IMR-90 (cell line): Measurements from ENCODE around the gene CERS6. TPM values are rescaled to one million over a fixed set of nuclear protein-coding genes. Genes with fewer than 3 reads are reported as not detected.

Source experiments
- ATAC-seq: fragments of 200-7000 bp; cut with Tn5 transposase; 2 replicates; pipeline ENCODE4 v1.9.1; 2020; ENCODE audit warnings: low read depth, mild to moderate bottlenecking, moderate library complexity
- BruUV-seq: library from RNA; stranded (reverse); fragments of 400-500 nt; replicated peaks from 2 replicates; lab custom pipeline; 2021; lab: Mats Ljungman, UMichigan
- CTCF ChIA-PET: fragments of 300-600 bp; formaldehyde crosslinking; extraction: SDS; loops from one replicate; lab custom pipeline; 2021; ENCODE audit warnings: antibody characterized with exemption; lab: Yijun Ruan, JAX
- POLR2A ChIA-PET: fragments of 300-600 bp; sonication (Branson Sonifier 250); formaldehyde crosslinking; loops from one replicate; lab custom pipeline; 2022; ENCODE audit warnings: antibody characterized with exemption; ENCODE audit not compliant: unreplicated experiment; lab: Charles Lee
- DNase-seq: peaks from one replicate; pipeline ENCODE4 v3.0.0; 2013
- H2AFZ ChIP-seq: replicated peaks from 2 replicates; pipeline ENCODE3; 2013; ENCODE audit warnings: low read length, mild to moderate bottlenecking; ENCODE audit not compliant: poor library complexity
- H2AK5ac ChIP-seq: 2 replicates; pipeline ENCODE4 v1.6.1; 2013; ENCODE audit warnings: low read depth, low read length, inconsistent platforms
- H2AK9ac ChIP-seq: replicated peaks from 2 replicates; pipeline ENCODE3; 2013; ENCODE audit warnings: mild to moderate bottlenecking, low read depth, low read length, moderate library complexity; ENCODE audit not compliant: poor library complexity
- H2BK120ac ChIP-seq: 2 replicates; pipeline ENCODE4 v1.6.1; 2013; ENCODE audit warnings: low read depth, low read length, inconsistent platforms
- H2BK15ac ChIP-seq: 3 replicates; pipeline ENCODE4 v1.6.1; 2013; ENCODE audit warnings: low read depth, low read length, inconsistent platforms
- H2BK20ac ChIP-seq: 2 replicates; pipeline ENCODE4 v1.6.1; 2013; ENCODE audit warnings: low read depth, mild to moderate bottlenecking, inconsistent platforms, low read length, moderate library complexity
- H2BK5ac ChIP-seq: 2 replicates; pipeline ENCODE4 v1.6.1; 2013; ENCODE audit warnings: mild to moderate bottlenecking, low read depth, low read length, inconsistent platforms; ENCODE audit not compliant: poor library complexity, severe bottlenecking
- H3K14ac ChIP-seq: replicated peaks from 2 replicates; pipeline ENCODE4 v1.6.1; 2013; ENCODE audit warnings: low read depth, low read length, inconsistent platforms
- H3K18ac ChIP-seq: 2 replicates; pipeline ENCODE4 v1.6.1; 2013; ENCODE audit warnings: low read depth, low read length, control low read depth
- H3K23ac ChIP-seq: 2 replicates; pipeline ENCODE4 v1.6.1; 2013; ENCODE audit warnings: low read depth, low read length, inconsistent platforms
- H3K27ac ChIP-seq: 2 replicates; pipeline ENCODE4 v1.5.1; 2013; ENCODE audit warnings: mild to moderate bottlenecking, control low read depth, low read length; ENCODE audit not compliant: insufficient read depth
- H3K27me3 ChIP-seq: 2 replicates; pipeline ENCODE4 v1.6.1; 2013; ENCODE audit warnings: low read length; ENCODE audit not compliant: control insufficient read depth, insufficient read depth
- H3K36me3 ChIP-seq: 2 replicates; pipeline ENCODE4 v1.6.1; 2013; ENCODE audit warnings: low read length, mixed read lengths; ENCODE audit not compliant: control insufficient read depth, insufficient read depth
- H3K4ac ChIP-seq: 2 replicates; pipeline ENCODE4 v1.6.1; 2013; ENCODE audit warnings: low read depth, low read length, inconsistent platforms
- H3K4me1 ChIP-seq: 2 replicates; pipeline ENCODE4 v1.6.1; 2013; ENCODE audit warnings: low read length, mixed read lengths; ENCODE audit not compliant: control insufficient read depth, insufficient read depth
- H3K4me2 ChIP-seq: 2 replicates; pipeline ENCODE4 v1.6.1; 2013; ENCODE audit warnings: low read depth, mild to moderate bottlenecking, control low read depth, low read length, moderate library complexity
- H3K4me3 ChIP-seq: 2 replicates; pipeline ENCODE4 v1.5.1; 2013; ENCODE audit warnings: low read depth, mild to moderate bottlenecking, control low read depth, low read length, moderate library complexity; ENCODE audit not compliant: insufficient read depth
- H3K56ac ChIP-seq: 2 replicates; pipeline ENCODE4 v1.6.1; 2013; ENCODE audit warnings: low read length, inconsistent platforms; ENCODE audit not compliant: insufficient read depth; ENCODE audit errors: extremely low read depth
- H3K79me1 ChIP-seq, 2 experiments: 2 replicates each; pipeline ENCODE4 v1.6.1; 2013; ENCODE audit warnings: low read length in 2 of 2, inconsistent platforms in 1 of 2, low read depth in 1 of 2
- H3K9ac ChIP-seq: 2 replicates; pipeline ENCODE4 v1.6.1; 2013; ENCODE audit warnings: low read depth, low read length, control low read depth
- H3K9me1 ChIP-seq: 2 replicates; pipeline ENCODE4 v1.6.1; 2013; ENCODE audit warnings: low read length, inconsistent platforms; ENCODE audit not compliant: insufficient read depth
- H3K9me3 ChIP-seq: 2 replicates; pipeline ENCODE4 v1.6.1; 2013; ENCODE audit warnings: low read length; ENCODE audit not compliant: control insufficient read depth, insufficient read depth
- H4K20me1 ChIP-seq: 2 replicates; pipeline ENCODE4 v1.6.1; 2013; ENCODE audit warnings: low read length, inconsistent platforms; ENCODE audit not compliant: insufficient read depth
- H4K5ac ChIP-seq: 2 replicates; pipeline ENCODE4 v1.6.1; 2013; ENCODE audit warnings: mild to moderate bottlenecking, low read depth, low read length, control low read depth
- H4K8ac ChIP-seq, 2 experiments: 2 replicates each; pipeline ENCODE4 v1.6.1; 2013; ENCODE audit warnings: low read depth in 2 of 2, low read length in 2 of 2, control low read depth in 1 of 2, inconsistent platforms in 1 of 2
- H4K91ac ChIP-seq: 2 replicates; pipeline ENCODE4 v1.6.1; 2013; ENCODE audit warnings: low read depth, low read length, inconsistent platforms; ENCODE audit not compliant: insufficient read depth
- BHLHE40 ChIP-seq: fragments of 150-350 bp; IDR thresholded peaks from 2 replicates; pipeline ENCODE4 v1.6.1; 2016; ENCODE audit warnings: mild to moderate bottlenecking, low read depth, low read length
- FOS ChIP-seq: fragments of 150-350 bp; IDR thresholded peaks from 2 replicates; pipeline ENCODE4 v1.6.1; 2016; ENCODE audit warnings: low read depth, low read length
- MXI1 ChIP-seq: IDR thresholded peaks from 2 replicates; pipeline ENCODE4 v1.6.1; 2012; ENCODE audit warnings: low read depth, mild to moderate bottlenecking, low read length, moderate library complexity, borderline replicate concordance
- NFE2L2 ChIP-seq: fragments of 150-350 bp; IDR thresholded peaks from 2 replicates; pipeline ENCODE4 v1.6.1; 2016; ENCODE audit warnings: low read depth, mild to moderate bottlenecking, low read length
- RAD21 ChIP-seq: IDR thresholded peaks from 2 replicates; pipeline ENCODE4 v1.6.1; 2012; ENCODE audit warnings: low read length, improper control_type of control experiment
- RFX5 ChIP-seq: IDR thresholded peaks from 2 replicates; pipeline ENCODE4 v1.8.0; 2012; ENCODE audit warnings: low read depth, mild to moderate bottlenecking, low read length, moderate library complexity
- WGBS, 2 experiments: methylation state at CpG; one replicate each; pipeline versions ENCODE4 v1.1.5 to v1.1.7; 2013; ENCODE audit warnings: missing lambda C conversion rate in 2 of 2; ENCODE audit not compliant: insufficient read length in 1 of 2; ENCODE audit errors: extremely low coverage in 2 of 2; 5-methylcytosine and 5-hydroxymethylcytosine counted together
- dilution Hi-C: fragments of 300-500 bp; cut with HindIII; formaldehyde crosslinking; loops from one replicate; pipeline ENCODE4 v1.14.3; 2018; ENCODE audit warnings: low sequenced_read_pairs; ENCODE audit not compliant: unreplicated experiment
- in situ Hi-C: fragments of 300-500 bp; cut with MboI; formaldehyde crosslinking; loops from 3 replicates; pipeline ENCODE4 v1.14.3; 2019; ENCODE audit warnings: low sequenced_read_pairs, inconsistent platforms, mixed read lengths
- intact Hi-C: fragments of 100-400 bp; cut with micrococcal nuclease; formaldehyde crosslinking; loops from 2 replicates; pipeline ENCODE4 v1.10.0; 2022
- polyA plus RNA-seq, 3 experiments: library from polyadenylated mRNA; depleted of rRNA; stranded (reverse); fragments of >200 nt; gene quantifications; 2 replicates each; pipeline ENCODE4 v1.2.3, GENCODE V29; 2012; ENCODE audit warnings: low replicate concordance in 1 of 3
- total RNA-seq: library from RNA; depleted of rRNA; stranded (reverse); fragments of >200 nt; gene quantifications from 2 replicates; pipeline ENCODE4 v1.2.3, GENCODE V29; 2012
- TF ChIP-seq, protein P1 (sequence below): conservative IDR thresholded peaks from 2 replicates; pipeline ENCODE4 v1.5.1; 2012; ENCODE audit warnings: mild to moderate bottlenecking, low read depth, low read length, improper control_type of control experiment
- TF ChIP-seq, protein P2 (sequence below): fragments of 150-350 bp; IDR thresholded peaks from 2 replicates; pipeline ENCODE4 v1.6.1; 2016; ENCODE audit warnings: low read depth, mild to moderate bottlenecking, low read length, moderate library complexity, borderline replicate concordance

The CERS6 gene
- total and polyA plus RNA-seq, 2 of the 4 experiments (the other 2 are of a cell fraction), result 2.1 to 5.7 TPM

DNA sequence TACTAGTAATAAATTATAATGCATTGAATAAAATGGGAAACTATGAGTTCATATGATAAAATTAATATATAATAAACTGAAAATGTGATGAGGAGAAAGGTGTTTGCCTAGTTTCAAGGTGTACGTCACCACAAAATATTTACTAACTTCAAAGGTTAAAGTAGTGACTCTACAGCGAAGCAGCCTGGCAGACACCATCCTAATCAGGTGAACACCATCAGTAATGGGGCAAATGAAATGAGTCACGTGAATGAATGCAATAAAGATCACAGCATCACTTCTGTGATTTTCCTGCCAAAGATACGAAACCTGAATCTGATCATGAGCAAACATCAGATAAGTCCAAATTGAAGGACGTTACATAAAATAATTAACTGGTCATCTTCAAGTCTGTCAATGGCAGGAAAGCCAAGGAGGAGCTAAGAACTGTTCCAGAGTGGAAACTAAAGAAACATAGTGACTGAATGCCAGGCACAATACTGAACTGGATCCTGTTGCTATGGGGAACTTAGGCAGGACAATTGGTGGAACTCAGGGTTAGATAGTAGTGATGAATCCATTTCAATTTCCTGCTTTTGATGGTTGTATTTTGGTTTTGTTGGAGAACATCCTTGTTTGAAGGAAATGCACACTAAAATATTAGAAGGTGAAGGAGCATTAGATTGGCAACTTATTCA is 334.3 kb downstream of the CERS6 start:
- H4K20me1 ChIP-seq, result no peaks in the 10 kb centered on the region
- H4K5ac ChIP-seq, result no peak overlapping the region
- 100% methylated on average over 1 of the region's 5 CpGs; no CpG with 5 or more reads in 1 of the 2 experiments for WGBS, 2 experiments
- TF ChIP-seq BHLHE40 (no peak), RFX5 (no peak), RAD21 (no peak), NFE2L2 (no peak), MXI1 (no peak), FOS (no peak)
- TF ChIP-seq, protein P1, sequence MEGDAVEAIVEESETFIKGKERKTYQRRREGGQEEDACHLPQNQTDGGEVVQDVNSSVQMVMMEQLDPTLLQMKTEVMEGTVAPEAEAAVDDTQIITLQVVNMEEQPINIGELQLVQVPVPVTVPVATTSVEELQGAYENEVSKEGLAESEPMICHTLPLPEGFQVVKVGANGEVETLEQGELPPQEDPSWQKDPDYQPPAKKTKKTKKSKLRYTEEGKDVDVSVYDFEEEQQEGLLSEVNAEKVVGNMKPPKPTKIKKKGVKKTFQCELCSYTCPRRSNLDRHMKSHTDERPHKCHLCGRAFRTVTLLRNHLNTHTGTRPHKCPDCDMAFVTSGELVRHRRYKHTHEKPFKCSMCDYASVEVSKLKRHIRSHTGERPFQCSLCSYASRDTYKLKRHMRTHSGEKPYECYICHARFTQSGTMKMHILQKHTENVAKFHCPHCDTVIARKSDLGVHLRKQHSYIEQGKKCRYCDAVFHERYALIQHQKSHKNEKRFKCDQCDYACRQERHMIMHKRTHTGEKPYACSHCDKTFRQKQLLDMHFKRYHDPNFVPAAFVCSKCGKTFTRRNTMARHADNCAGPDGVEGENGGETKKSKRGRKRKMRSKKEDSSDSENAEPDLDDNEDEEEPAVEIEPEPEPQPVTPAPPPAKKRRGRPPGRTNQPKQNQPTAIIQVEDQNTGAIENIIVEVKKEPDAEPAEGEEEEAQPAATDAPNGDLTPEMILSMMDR, result no peak
- TF ChIP-seq, protein P2, sequence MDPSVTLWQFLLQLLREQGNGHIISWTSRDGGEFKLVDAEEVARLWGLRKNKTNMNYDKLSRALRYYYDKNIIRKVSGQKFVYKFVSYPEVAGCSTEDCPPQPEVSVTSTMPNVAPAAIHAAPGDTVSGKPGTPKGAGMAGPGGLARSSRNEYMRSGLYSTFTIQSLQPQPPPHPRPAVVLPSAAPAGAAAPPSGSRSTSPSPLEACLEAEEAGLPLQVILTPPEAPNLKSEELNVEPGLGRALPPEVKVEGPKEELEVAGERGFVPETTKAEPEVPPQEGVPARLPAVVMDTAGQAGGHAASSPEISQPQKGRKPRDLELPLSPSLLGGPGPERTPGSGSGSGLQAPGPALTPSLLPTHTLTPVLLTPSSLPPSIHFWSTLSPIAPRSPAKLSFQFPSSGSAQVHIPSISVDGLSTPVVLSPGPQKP, result no peak
- dilution Hi-C loops (no loop called here), in situ Hi-C loops (no loop called here), intact Hi-C loops (no loop called here)
- no peak overlapping the region for H3K4me3 ChIP-seq
- no peak overlapping the region for H3K9ac ChIP-seq
- no peaks in the 10 kb centered on the region; the same call in none of the 2 replicates for H3K27me3 ChIP-seq
- no peaks in the 10 kb centered on the region for H3K79me1 ChIP-seq
- H2BK5ac ChIP-seq, result no peak overlapping the region
- H3K4ac ChIP-seq, result no peak overlapping the region
- no peaks in the 10 kb centered on the region for H3K4me1 ChIP-seq
- no peak for DNase-seq
- no peak overlapping the region for H4K8ac ChIP-seq
- no peak overlapping the region for H3K56ac ChIP-seq
- H3K9me3 ChIP-seq, result no peaks in the 10 kb centered on the region
- H3K18ac ChIP-seq, result no peak overlapping the region
- ATAC-seq, result no peak
- H3K27ac ChIP-seq, result no peak overlapping the region
- no peak overlapping the region for H2AK5ac ChIP-seq
- no peak overlapping the region for H2BK20ac ChIP-seq
- H3K14ac ChIP-seq, result no peak overlapping the region
- CTCF ChIA-PET, result no interaction called here
- no peaks in the 10 kb centered on the region for H3K36me3 ChIP-seq
- no peak overlapping the region for H3K23ac ChIP-seq
- H3K9me1 ChIP-seq, result no peaks in the 10 kb centered on the region
- POLR2A ChIA-PET, result no interaction called here
- BruUV-seq, result no TSS peak
- no peak overlapping the region for H2AFZ ChIP-seq
- no peak overlapping the region for H2BK120ac ChIP-seq
- H3K4me2 ChIP-seq, result no peak overlapping the region
- no peak overlapping the region for H4K91ac ChIP-seq
- H2AK9ac ChIP-seq, result no peak overlapping the region
- no peak overlapping the region for H2BK15ac ChIP-seq
